Neuronal stem cell (in vitro differentiated cells): ENCODE results near the gene PCID2.
A peak's percentile ranks its signal among the peaks of the same experiment; 100 is the strongest.

Experiments
- DNase-seq: peaks from one replicate; pipeline ENCODE4 v3.0.0-alpha.2; 2013; ENCODE audit warnings: low spot score
- H2AFZ ChIP-seq: one replicate; pipeline ENCODE4 v1.6.1; 2013; ENCODE audit warnings: mild to moderate bottlenecking, low read length, inconsistent platforms
- H2AK5ac ChIP-seq: 2 replicates; pipeline ENCODE4 v1.6.1; 2013; ENCODE audit warnings: low read depth, mild to moderate bottlenecking, inconsistent platforms, low read length, moderate library complexity, mixed read lengths
- H2BK120ac ChIP-seq: 2 replicates; pipeline ENCODE4 v1.6.1; 2013; ENCODE audit warnings: low read depth, mild to moderate bottlenecking, inconsistent platforms, low read length, moderate library complexity, mixed read lengths
- H2BK12ac ChIP-seq: one replicate; pipeline ENCODE4 v1.6.1; 2013; ENCODE audit warnings: low read length, inconsistent platforms
- H2BK15ac ChIP-seq: 2 replicates; pipeline ENCODE4 v1.6.1; 2013; ENCODE audit warnings: mild to moderate bottlenecking, low read length, inconsistent platforms, mixed read lengths
- H2BK5ac ChIP-seq: one replicate; pipeline ENCODE4 v1.6.1; 2013; ENCODE audit warnings: inconsistent platforms, mild to moderate bottlenecking, low read length, moderate library complexity
- H3K14ac ChIP-seq: one replicate; pipeline ENCODE4 v1.6.1; 2013; ENCODE audit warnings: low read length, inconsistent platforms
- H3K18ac ChIP-seq: 2 replicates; pipeline ENCODE4 v1.6.1; 2013; ENCODE audit warnings: low read length, inconsistent platforms
- H3K23ac ChIP-seq: 2 replicates; pipeline ENCODE4 v1.6.1; 2013; ENCODE audit warnings: low read depth, mild to moderate bottlenecking, mixed read lengths, low read length, inconsistent platforms; ENCODE audit not compliant: poor library complexity
- H3K27ac ChIP-seq: replicated peaks from 3 replicates; pipeline ENCODE4 v1.5.1; 2013; ENCODE audit warnings: low read length, inconsistent platforms
- H3K27me3 ChIP-seq, 3 experiments: 2 replicates each; pipeline ENCODE4 v1.6.1; 2013; ENCODE audit warnings: low read length in 3 of 3, mild to moderate bottlenecking in 2 of 3, inconsistent platforms in 1 of 3, low read depth in 1 of 3, mixed read lengths in 1 of 3, moderate library complexity in 1 of 3; ENCODE audit not compliant: control insufficient read depth in 3 of 3, insufficient read depth in 3 of 3
- H3K36me3 ChIP-seq, 2 donors: replicated peaks in 1 of 2; 2 replicates each; pipeline ENCODE4 v1.6.1; 2013; ENCODE audit warnings: low read length in 2 of 2; ENCODE audit not compliant: control insufficient read depth in 2 of 2, insufficient read depth in 2 of 2
- H3K4ac ChIP-seq: 2 replicates; pipeline ENCODE4 v1.6.1; 2013; ENCODE audit warnings: inconsistent platforms, mild to moderate bottlenecking, low read length, moderate library complexity
- H3K4me1 ChIP-seq, 2 donors: 1 replicate in 1 of 2; 2 replicates in 1 of 2; pipeline ENCODE4 v1.6.1; 2013; ENCODE audit warnings: low read length in 2 of 2, low read depth in 1 of 2; ENCODE audit not compliant: control insufficient read depth in 2 of 2, insufficient read depth in 1 of 2
- H3K4me2 ChIP-seq: one replicate; pipeline ENCODE4 v1.6.1; 2013; ENCODE audit warnings: mild to moderate bottlenecking, low read length, inconsistent platforms; ENCODE audit not compliant: insufficient read depth, poor library complexity, severe bottlenecking
- H3K4me3 ChIP-seq, 2 donors: 2 replicates each; pipeline ENCODE4 v1.5.1; 2013; ENCODE audit warnings: low read length in 2 of 2, mild to moderate bottlenecking in 2 of 2, inconsistent platforms in 1 of 2, moderate library complexity in 1 of 2
- H3K79me1 ChIP-seq: one replicate; pipeline ENCODE4 v1.6.1; 2013; ENCODE audit warnings: low read depth, mild to moderate bottlenecking, inconsistent platforms, low read length, moderate library complexity
- H3K9ac ChIP-seq: one replicate; pipeline ENCODE4 v1.6.1; 2013; ENCODE audit warnings: mild to moderate bottlenecking, low read depth, low read length, inconsistent platforms; ENCODE audit not compliant: poor library complexity
- H3K9me3 ChIP-seq, 2 donors: replicated peaks in 1 of 2; 2 replicates each; pipeline versions ENCODE3 to v1.6.1; 2013; ENCODE audit warnings: low read length in 2 of 2, mild to moderate bottlenecking in 2 of 2, inconsistent platforms in 1 of 2, low read depth in 1 of 2, mixed read lengths in 1 of 2, moderate library complexity in 1 of 2; ENCODE audit not compliant: control insufficient read depth in 2 of 2, insufficient read depth in 1 of 2
- H4K8ac ChIP-seq: one replicate; pipeline ENCODE4 v1.6.1; 2013; ENCODE audit warnings: low read depth, mild to moderate bottlenecking, inconsistent platforms, low read length, moderate library complexity
- H4K91ac ChIP-seq: one replicate; pipeline ENCODE4 v1.6.1; 2013; ENCODE audit warnings: low read length, low read depth, mild to moderate bottlenecking, inconsistent platforms; ENCODE audit not compliant: poor library complexity
- WGBS, 2 donors: extraction: QIAGEN DNeasy Blood & Tissue Kit; methylation state at CpG; one replicate each; pipeline ENCODE4 v1.1.7; 2013; ENCODE audit warnings: missing lambda C conversion rate in 2 of 2, mixed read lengths in 1 of 2; ENCODE audit not compliant: insufficient read length in 2 of 2, insufficient replicate concordance in 1 of 2; ENCODE audit errors: extremely low coverage in 2 of 2; 5-methylcytosine and 5-hydroxymethylcytosine counted together

PCID2 gene

GRCh38 chr13:113179374-113180230 lies 28.9 kb downstream of the PCID2 start:
- Histone ChIP-seq H3K4me3 (no peak overlapping the region), H3K36me3 (peaks cover 22 to 98% of the 10 kb centered on the region in 2 donors), H2BK12ac (no peak overlapping the region), H3K27ac (peak overlapping the region; percentile 30), H2BK5ac (no peak overlapping the region), H3K18ac (no peak overlapping the region), H3K4me2 (no peak overlapping the region), H3K27me3 (no peaks in the 10 kb centered on the region), H2AFZ (no peak overlapping the region), H3K4me1 (peaks cover 8 to 18% of the 10 kb centered on the region in 2 donors), H2BK15ac (no peak overlapping the region), H3K14ac (no peak overlapping the region), H2BK120ac (no peak overlapping the region), H2AK5ac (no peak overlapping the region), H3K79me1 (no peaks in the 10 kb centered on the region), H4K91ac (no peak overlapping the region), H3K9ac (peak overlapping the region; percentile 26), H3K23ac (no peak overlapping the region), H4K8ac (no peak overlapping the region), H3K9me3 (no peaks in the 10 kb centered on the region), H3K4ac (no peak overlapping the region)
- WGBS, 2 donors: no CpG with 5 or more reads among the region's 28 CpGs
- peak; percentile 43 for DNase-seq

- H3K9me3 ChIP-seq: no peaks in the 10 kb centered on the region
- DNase-seq: no peak
- no peak overlapping the region for H2BK12ac ChIP-seq
- no peak overlapping the region for H3K4me2 ChIP-seq
- WGBS, 2 donors: no CpG with 5 or more reads among the region's 3 CpGs
- H3K27ac ChIP-seq: no peak overlapping the region
- no peak overlapping the region for H3K18ac ChIP-seq
- no peak overlapping the region for H2BK15ac ChIP-seq
- H3K4me1 ChIP-seq: peaks cover 8 to 18% of the 10 kb centered on the region in 2 donors
- H3K14ac ChIP-seq: no peak overlapping the region
- no peak overlapping the region for H3K9ac ChIP-seq
- no peaks in the 10 kb centered on the region for H3K79me1 ChIP-seq
- peaks cover 22 to 96% of the 10 kb centered on the region in 2 donors for H3K36me3 ChIP-seq
- no peak overlapping the region for H2AK5ac ChIP-seq
- no peaks in the 10 kb centered on the region for H3K27me3 ChIP-seq
- no peak overlapping the region for H2BK120ac ChIP-seq
- no peak overlapping the region for H4K8ac ChIP-seq
- H3K4ac ChIP-seq: no peak overlapping the region
- no peak overlapping the region for H3K4me3 ChIP-seq
- H2AFZ ChIP-seq: no peak overlapping the region
- no peak overlapping the region for H4K91ac ChIP-seq
- H3K23ac ChIP-seq: no peak overlapping the region
- H2BK5ac ChIP-seq: no peak overlapping the region
Measured at GRCh38 chr13:113178896-113179167, 29.6 kb downstream of the PCID2 start.

GRCh38 chr13:113178070-113178895 lies 30.2 kb downstream of the PCID2 start:
- WGBS, 2 donors: no CpG with 5 or more reads among the region's 25 CpGs
- no peaks in the 10 kb centered on the region for H3K9me3 ChIP-seq
- no peak overlapping the region for H2AFZ ChIP-seq
- H3K36me3 ChIP-seq: peaks cover 21 to 94% of the 10 kb centered on the region in 2 donors
- no peaks in the 10 kb centered on the region for H3K79me1 ChIP-seq
- peaks cover 8 to 18% of the 10 kb centered on the region in 2 donors for H3K4me1 ChIP-seq
- H3K4ac ChIP-seq: no peak overlapping the region
- no peak overlapping the region for H2BK120ac ChIP-seq
- DNase-seq: no peak
- no peak overlapping the region for H3K18ac ChIP-seq
- H4K8ac ChIP-seq: no peak overlapping the region
- no peak overlapping the region for H3K4me3 ChIP-seq
- H3K27me3 ChIP-seq: no peaks in the 10 kb centered on the region
- H3K27ac ChIP-seq: peak overlapping the region; percentile 14
- no peak overlapping the region for H2BK12ac ChIP-seq
- H3K9ac ChIP-seq: no peak overlapping the region
- no peak overlapping the region for H3K23ac ChIP-seq
- no peak overlapping the region for H2AK5ac ChIP-seq
- no peak overlapping the region for H2BK15ac ChIP-seq
- no peak overlapping the region for H3K4me2 ChIP-seq
- peak overlapping the region; percentile 58 for H4K91ac ChIP-seq
- H2BK5ac ChIP-seq: no peak overlapping the region
- H3K14ac ChIP-seq: no peak overlapping the region

GRCh38 chr13:113176822-113177221 lies 31.6 kb downstream of the PCID2 start:
- H3K18ac ChIP-seq: no peak overlapping the region
- H3K9me3 ChIP-seq: no peaks in the 10 kb centered on the region
- no peaks in the 10 kb centered on the region for H3K27me3 ChIP-seq
- no peak overlapping the region for H3K9ac ChIP-seq
- no peak overlapping the region for H2BK120ac ChIP-seq
- no peak overlapping the region for H2BK15ac ChIP-seq
- H3K27ac ChIP-seq: no peak overlapping the region
- no peak overlapping the region for H2BK12ac ChIP-seq
- no peak overlapping the region for H2AFZ ChIP-seq
- H4K91ac ChIP-seq: no peak overlapping the region
- no peak overlapping the region for H3K4me2 ChIP-seq
- no peak overlapping the region for H4K8ac ChIP-seq
- peaks cover 8 to 18% of the 10 kb centered on the region in 2 donors for H3K4me1 ChIP-seq
- H3K14ac ChIP-seq: no peak overlapping the region
- no peak overlapping the region for H3K4me3 ChIP-seq
- H3K4ac ChIP-seq: no peak overlapping the region
- peak overlapping the region; percentile 31 for H3K23ac ChIP-seq
- H2BK5ac ChIP-seq: no peak overlapping the region
- H2AK5ac ChIP-seq: no peak overlapping the region
- H3K36me3 ChIP-seq: peaks cover 27 to 95% of the 10 kb centered on the region in 2 donors
- DNase-seq: no peak
- H3K79me1 ChIP-seq: no peaks in the 10 kb centered on the region
- WGBS, 2 donors: no CpG with 5 or more reads among the region's 14 CpGs
